Measurements from ENCODE around the gene DCAF7.

Gene DCAF7, protein sequence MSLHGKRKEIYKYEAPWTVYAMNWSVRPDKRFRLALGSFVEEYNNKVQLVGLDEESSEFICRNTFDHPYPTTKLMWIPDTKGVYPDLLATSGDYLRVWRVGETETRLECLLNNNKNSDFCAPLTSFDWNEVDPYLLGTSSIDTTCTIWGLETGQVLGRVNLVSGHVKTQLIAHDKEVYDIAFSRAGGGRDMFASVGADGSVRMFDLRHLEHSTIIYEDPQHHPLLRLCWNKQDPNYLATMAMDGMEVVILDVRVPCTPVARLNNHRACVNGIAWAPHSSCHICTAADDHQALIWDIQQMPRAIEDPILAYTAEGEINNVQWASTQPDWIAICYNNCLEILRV

DNA sequence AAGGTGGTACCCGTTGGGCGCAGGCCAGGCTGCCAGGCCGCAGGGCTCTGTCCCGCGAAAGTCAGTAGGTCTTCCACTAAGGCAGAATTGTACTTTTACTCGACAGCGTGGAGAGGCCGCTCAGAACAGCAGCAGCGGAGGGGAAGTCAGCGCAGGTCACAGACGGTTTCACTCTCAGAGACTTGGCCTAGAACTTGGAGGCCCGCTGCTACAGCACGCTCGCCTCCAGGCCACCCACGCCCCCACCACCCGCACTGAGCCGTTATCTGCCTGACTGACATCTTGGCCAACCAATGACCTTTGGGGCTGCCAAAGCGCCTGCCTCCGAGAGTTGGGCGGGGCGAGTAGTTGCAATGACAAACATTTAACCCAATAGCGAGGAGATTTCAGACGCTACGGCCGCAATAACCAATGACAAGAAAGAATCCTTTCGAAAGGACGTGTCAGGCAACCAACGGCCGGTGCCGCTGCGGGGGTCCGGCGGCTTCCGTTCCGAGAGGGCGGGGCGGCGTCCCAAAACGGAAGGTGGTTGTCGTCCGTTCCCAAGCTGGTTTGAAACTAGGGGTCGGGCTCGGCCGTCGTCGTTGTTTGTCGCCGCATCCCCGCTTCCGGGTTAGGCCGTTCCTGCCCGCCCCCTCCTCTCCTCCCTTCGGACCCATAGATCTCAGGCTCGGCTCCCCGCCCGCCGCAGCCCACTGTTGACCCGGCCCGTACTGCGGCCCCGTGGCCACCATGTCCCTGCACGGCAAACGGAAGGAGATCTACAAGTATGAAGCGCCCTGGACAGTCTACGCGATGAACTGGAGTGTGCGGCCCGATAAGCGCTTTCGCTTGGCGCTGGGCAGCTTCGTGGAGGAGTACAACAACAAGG, at the start of gene DCAF7:
TSS of gene DCAF7 (plus strand) at position 532 of the 871 bp plus-strand sequence. CDS start at position 733, 201 bp downstream.
- DNase-seq: peak; percentile 100
- in situ Hi-C loops (cut with MboI; ENCODE audit: low pct_unique_long_range_greater_than_20kb, low sequenced_read_pairs): no loop called here

DNA sequence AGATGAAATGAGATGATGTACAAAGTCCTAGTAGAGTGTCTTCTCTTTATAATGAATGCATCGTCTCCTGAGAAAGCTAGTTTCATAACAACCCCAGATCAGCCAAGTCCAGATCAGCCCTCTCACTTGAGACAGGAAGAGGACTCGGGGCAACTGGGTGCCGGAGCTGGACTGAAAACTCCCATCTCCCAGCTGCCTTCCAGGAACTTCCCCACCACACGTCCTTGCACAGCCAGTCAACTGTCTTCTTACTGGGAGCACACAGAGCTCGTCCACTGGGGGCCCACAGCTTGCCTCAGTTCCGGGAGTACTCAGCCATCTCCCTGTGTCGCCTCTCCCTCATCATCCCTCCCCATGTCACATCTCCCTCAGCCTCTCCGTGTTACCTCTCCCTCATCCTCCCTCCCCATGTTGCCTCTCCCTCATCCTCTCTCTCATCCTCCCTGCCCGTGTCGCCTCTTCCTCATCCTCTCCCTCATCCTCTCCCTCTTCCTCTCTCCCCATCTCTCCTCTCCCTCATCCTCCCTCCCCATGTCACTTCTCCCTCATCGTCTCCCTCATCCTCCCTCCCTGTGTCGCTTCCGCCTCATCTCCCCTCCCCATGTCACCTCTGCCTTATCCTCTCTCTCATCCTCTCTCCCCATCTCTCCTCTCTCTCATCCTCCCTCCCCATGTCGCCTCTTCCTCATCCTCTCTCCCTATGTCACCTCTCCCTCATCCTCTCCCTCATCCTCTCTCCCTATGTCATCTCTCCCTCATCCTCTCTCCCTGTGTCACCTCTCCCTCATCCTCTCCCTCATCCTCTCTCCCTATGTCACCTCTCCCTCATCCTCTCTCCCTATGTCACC, 49.5 kb upstream of the DCAF7 start:
- in situ Hi-C loops (cut with MboI; ENCODE audit: low pct_unique_long_range_greater_than_20kb, low sequenced_read_pairs): no loop called here
- no peak for DNase-seq

DNA sequence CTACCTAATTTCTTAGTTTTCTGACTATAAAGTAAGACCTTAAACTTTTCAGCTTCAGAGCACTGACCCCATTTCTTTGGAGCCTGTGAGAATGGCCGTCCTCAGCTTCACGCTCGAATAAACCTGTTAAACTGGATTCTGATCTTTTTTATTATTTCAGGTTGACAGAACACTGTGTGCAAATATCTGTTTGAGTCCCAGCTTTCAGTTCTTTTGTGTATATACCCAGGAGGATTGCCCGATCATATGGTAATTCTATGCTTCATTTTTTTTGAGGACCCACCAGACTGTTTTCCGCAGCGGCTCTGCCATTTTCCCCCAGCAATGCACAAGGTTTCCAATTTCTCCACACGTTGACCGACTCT, 47.0 kb upstream of the DCAF7 start:
- in situ Hi-C loops (cut with MboI; ENCODE audit: low pct_unique_long_range_greater_than_20kb, low sequenced_read_pairs): no loop called here
- no peak for DNase-seq

DNA sequence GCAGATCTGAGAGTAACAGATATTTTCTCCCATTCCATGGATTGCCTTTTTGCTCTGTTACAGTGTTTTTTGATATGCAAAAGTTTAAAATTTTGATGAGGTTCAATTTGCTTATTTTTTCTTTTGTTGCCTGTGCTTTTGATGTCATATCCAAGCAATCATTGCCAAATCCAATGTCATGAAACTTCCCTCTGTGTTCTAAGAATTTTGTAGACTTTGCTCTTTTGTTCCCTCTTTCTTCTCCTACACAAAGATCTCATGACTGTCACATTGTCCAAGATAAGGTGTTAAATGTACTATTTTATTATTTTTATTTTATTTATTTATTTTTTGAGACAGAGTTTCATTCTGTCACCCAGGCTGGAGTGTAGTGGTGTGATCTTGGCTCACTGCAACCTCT, 46.0 kb upstream of the DCAF7 start:
- no peak for DNase-seq
- in situ Hi-C loops (cut with MboI; ENCODE audit: low pct_unique_long_range_greater_than_20kb, low sequenced_read_pairs): no loop called here

DNA sequence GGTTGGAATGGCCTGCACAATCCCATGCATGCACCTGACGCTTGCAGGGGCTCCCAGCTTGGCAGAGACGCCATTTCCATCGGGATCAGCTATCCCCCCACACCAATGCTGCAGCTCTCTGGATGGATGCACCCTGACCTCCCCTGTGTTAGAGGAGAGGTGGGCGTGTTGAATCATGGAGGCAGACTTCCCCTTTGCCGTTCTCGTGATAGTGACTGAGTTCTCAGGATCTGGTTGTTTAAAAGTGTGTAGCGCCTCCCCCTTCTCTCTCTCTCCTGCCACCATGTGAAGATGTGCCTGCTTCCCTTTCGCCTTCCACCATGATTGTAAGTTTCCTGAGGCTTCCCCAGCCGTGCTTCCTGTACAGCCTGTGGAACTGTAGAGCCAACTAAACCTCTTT, 44.9 kb upstream of the DCAF7 start:
- in situ Hi-C loops (cut with MboI; ENCODE audit: low pct_unique_long_range_greater_than_20kb, low sequenced_read_pairs): no loop called here
- no peak for DNase-seq

DNA sequence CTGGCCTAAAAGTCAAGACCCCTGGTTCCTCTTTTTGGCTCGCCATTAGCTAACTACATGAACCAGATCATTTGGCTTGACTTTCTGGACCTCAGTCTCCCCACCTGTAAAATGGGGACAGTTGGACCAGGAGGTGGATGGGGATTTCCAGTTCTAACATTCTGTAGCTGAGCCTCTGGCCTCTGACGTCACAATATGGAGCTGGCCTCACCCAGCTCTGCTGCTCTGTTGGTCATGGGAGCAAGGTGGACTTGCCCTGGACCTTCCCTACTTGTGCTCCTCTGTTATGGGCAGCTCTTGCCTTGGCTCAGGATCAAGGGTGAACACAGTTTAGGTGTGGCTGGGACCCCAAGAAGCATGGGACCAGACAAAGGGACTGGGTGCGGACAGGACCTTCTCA, 43.6 kb upstream of the DCAF7 start:
- in situ Hi-C loops (cut with MboI; ENCODE audit: low pct_unique_long_range_greater_than_20kb, low sequenced_read_pairs): no loop called here
- DNase-seq: no peak

DNA sequence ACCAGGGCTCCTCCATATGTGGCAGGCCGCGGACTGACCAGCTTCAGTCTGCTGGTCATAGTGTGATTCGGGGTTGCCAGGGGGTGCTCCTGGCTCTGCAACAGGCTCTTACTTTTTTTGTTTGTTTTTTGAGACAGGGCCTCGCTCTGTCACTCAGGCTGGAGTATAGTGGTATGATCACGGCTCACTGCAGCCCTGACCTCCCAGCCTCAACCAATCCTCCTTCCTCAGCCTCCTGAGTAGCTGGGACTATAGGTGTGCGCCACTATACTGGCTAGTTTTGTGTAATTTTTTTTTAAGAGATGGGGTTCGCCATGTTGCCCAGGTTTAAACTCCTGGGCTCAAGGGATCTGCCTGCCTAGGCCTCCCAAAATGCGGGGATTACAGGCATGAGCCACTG, 38.9 kb upstream of the DCAF7 start:
- in situ Hi-C loops (cut with MboI; ENCODE audit: low pct_unique_long_range_greater_than_20kb, low sequenced_read_pairs): no loop called here
- no peak for DNase-seq

DNA sequence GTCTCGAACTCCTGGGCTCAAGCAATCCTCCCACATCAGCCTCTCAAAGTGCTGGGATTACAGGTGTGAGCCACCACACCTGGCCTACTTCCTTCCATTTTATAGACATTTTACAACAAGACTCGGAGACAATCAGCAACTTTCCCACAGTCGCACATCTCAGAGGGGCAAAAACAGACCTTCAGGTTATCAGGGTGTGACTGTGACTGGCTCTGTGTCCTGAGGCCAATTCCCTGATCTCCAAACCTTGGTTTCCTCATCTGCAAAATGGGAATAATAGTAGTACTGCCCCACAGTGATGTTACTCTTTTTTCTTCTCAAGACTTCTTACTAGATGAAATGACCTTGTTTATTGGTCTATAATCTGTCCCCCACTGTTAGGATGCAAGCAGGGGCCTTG, 37.9 kb upstream of the DCAF7 start:
- no peak for DNase-seq
- in situ Hi-C loops (cut with MboI; ENCODE audit: low pct_unique_long_range_greater_than_20kb, low sequenced_read_pairs): no loop called here

DNA sequence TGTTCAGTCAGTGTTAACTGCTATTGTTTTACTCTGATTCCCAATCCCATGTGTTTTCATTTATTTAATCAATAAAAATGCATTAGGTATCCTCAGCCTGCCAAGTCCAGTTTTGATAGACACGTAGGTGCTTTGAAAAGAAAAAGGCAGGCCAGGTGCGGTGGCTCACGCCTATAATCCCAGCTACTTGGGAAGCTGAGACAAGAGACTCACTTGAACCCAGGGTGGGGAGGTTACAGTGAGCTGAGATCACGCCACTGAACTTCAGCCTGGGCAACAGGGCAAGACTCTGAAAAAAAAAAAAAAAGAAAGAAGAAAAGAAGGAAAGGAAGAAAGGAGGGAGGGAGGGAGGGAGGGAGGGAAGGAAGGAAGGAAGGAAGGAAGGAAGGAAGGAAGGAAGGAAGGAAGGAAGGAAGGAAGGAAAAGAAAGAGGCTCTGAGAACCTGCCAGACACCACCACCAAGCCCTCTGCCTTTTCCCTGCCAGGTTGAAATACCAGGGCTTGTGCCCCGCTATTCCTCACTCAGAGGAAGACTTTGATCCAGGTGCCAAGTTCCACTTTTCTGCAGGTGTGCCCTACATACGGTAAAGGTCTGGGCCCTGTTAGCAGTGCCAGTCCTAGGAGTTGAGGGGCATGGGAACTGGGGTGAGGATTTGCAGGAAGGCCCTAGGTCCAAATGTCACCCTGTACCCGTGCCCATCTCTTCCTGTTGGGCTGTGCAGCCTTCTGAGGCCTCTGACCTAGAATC, 37.2 kb upstream of the DCAF7 start:
- in situ Hi-C loops (cut with MboI; ENCODE audit: low pct_unique_long_range_greater_than_20kb, low sequenced_read_pairs): no loop called here
- no peak for DNase-seq

DNA sequence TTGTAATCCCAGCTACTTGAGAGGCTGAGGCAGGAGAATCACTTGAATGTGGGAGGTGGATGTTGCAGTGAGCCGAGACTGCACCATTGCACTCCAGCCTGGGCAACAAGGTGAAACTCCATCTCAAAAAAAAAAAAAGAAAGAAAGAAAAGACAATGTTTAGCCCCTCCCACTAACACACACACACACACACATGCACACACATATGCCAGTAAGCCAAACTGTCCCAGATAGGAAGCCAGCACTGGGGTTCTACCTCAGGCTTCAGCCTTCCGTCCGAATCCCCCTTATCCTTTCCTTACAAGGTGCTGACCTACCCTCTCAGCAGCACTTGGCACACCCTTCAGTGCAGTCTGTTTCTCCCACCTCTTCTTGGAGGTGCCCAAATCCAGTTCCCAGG, 35.8 kb upstream of the DCAF7 start:
- no peak for DNase-seq
- in situ Hi-C loops (cut with MboI; ENCODE audit: low pct_unique_long_range_greater_than_20kb, low sequenced_read_pairs): no loop called here

DNA sequence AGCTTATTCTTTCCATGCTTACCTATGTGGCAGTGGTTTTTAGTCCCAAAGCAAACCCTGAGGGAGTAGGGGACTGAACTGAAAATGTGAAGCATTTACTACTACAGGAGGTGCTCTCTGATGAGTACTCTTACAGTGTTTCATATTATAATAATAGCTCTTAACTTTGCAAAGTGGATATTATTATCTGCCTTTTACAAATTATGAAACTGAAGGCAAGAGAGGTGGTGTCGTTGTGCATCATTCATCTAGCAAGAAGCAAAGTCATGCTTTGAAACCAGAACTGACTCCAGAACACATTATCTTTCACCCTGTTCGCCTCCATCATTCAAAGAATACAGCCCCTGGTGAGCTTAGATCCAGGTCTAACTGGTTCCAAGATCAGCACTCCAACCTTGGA, 35.3 kb upstream of the DCAF7 start:
- no peak for DNase-seq
- in situ Hi-C loops (cut with MboI; ENCODE audit: low pct_unique_long_range_greater_than_20kb, low sequenced_read_pairs): no loop called here

DNA sequence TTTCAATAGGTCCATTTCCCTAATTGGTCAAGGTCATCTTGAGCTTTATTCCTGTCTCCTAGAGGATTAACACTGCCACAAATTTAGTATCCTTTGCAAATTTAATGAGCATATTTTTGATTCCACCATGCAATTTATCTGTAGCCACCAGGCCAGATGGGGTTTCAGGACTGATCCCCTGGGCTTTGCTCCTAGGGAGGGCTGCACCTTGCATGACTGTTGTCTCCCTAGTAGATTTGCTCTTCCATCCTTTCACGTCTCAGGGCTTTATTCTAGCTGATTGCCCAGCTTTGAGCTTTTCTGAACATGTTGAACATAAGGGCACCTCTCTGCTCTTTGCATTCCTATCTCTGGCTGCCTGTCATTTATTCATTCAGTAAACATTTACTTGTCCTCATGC, 34.9 kb upstream of the DCAF7 start:
- no peak for DNase-seq
- in situ Hi-C loops (cut with MboI; ENCODE audit: low pct_unique_long_range_greater_than_20kb, low sequenced_read_pairs): no loop called here

DNA sequence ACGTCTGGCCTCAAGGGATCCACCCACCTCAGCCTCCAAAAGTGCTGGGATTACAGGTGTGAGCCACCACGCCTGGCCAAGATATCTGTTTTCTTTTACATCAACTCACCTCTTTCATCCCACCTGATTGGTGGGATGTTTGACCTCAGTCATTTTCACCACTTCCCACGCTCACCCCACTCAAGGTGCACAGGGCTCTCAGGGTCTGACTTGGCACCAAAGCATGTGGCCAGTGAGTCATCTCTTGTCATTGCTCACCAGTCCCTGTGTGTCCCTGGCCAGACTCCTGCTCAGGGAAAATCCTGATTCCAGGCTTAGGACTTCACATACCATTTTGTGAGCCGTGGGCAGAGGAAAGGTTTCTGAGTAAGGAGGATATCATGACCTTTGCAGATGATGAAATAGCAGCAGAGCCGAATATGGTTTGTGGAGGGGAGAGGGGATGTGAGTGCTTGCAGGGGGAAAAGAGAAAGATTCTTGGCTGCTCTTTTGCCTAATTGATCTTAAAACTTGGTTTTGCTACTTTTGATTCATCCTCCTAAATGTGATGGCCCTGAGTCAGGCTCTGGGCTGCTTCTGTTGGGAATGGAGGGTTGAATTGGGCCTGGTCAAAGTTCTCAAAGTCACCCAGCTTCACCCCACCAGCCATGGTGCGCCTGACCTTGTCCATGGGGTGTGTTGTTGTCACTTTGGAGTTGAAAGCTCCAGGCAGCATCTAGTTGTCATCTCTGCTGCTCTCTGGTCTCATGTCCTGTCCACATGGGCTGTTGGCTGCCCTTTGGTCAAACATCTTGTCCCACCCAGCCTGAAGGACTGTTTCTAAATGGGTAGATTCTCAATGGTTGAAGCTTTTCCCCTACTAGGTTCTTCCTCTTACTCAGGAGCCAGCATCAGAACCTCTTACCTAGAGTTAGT, 33.1 kb upstream of the DCAF7 start:
- no peak for DNase-seq
- in situ Hi-C loops (cut with MboI; ENCODE audit: low pct_unique_long_range_greater_than_20kb, low sequenced_read_pairs): no loop called here

DNA sequence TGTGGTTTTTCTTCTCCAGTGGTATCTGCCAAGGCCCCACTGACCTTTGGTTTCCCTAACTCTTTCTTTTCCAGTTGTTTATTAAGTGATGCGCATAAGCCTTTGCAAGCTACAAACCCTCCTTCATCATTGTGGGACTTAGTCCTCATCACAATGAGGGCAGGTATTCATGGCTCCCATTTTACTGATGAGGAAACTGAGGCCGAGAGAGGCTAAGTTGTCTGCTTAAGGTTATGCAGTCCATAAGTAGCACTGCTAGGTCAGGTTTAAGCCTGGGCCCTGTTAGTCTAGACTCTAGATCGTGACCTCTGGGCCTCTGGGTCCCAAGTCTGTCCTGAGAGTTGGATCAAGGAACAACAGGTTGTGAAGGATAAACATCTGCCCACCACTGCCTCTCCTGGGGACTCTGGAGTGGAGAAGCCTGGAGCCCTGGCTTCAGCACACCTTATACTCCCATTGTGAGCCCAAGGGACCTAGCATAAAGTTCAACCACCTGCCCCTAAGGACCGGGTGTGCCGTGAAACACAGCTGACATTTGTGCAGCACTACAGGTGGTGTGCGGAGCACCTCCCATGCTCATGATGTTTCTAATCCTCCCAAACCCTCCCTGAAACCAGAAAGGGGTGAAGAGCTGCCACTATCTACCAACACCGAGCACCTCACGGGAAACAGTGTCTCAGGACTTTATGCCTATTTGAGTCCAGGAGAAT, 32.3 kb upstream of the DCAF7 start:
- in situ Hi-C loops (cut with MboI; ENCODE audit: low pct_unique_long_range_greater_than_20kb, low sequenced_read_pairs): no loop called here
- no peak for DNase-seq

DNA sequence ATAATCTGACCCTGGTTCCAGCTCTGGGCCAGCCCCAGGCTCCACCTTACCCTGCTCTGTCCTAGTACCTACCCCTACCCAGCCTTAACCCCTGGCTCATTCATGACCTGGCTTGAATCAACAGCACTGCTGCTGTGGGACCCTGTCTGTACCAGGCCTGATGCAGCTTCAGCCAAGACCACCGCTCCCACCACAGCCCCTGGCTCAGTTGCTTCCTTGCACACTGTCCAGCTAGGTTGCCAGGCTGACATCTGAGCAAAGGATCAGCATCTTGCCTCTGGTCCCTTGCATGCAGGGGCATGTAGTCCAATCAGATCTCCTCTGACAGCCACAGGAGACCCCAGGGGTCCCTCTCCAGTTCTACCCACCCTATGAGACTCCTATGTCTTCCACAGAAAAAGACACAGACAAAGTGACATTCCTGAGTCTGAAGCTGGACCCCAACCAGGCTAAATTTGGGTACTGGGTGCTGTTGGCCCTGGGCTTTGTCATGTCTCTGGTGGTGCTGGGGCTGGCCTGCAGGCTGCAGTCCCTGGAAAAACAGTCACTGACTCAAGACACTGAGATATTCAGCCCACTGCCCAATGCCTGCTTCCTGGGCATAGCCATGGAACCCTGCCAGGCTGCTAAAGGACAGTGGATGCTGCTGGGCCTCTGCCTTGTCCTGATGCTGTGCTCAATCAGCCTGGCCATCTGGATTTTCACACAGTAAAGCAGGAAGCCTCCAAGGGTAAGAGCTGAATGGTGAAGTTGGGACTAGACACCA, 31.0 kb upstream of the DCAF7 start:
- in situ Hi-C loops (cut with MboI; ENCODE audit: low pct_unique_long_range_greater_than_20kb, low sequenced_read_pairs): no loop called here
- DNase-seq: no peak

DNA sequence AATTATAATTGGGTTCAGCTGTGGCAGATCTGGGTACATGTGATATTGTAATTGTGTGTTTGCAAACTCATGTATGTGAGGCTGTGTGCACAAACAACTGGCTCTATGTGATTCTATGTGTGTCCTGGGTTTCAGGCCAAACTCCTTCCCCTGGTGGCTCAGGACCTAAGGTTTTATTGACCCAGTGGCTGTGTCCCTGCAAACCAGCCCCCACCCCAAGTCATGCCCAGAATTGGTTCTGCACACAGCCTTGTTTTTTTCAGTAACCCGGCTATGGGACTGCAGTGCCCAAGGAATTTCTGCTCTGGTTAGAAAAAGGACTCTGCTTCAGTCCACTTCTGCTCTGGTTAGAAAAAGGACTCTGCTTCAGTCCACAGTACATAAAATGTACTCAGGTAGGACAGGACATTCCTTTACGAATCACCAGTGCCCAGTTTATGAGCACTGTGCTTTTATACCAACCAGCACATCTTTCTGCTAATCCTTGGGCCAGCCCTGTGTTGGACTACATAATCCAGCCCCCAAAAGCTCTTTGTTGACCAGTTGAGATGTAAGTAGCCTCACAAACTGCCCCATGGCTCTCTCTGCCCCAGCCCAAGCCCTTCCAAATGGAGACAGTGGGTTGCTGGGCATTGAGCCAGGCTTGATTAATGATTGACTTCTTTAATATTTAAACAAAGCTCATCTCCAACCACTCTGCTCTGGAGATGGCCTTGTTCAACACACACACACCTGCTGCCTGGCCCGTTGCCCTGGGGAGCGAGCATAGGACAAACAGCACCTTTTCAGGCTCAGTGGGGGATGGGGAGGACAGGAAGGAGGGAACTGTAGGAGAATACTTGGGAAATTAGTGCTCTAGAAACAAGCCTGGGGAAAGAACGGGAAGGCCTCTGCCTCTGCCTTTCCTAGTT, 30.1 kb upstream of the DCAF7 start:
- DNase-seq: no peak
- in situ Hi-C loops (cut with MboI; ENCODE audit: low pct_unique_long_range_greater_than_20kb, low sequenced_read_pairs): no loop called here

All from KBM-7 (cell line).